Keratinocyte (primary cell): ENCODE results near the gene PPM1D. TPM values are rescaled to one million over a fixed set of nuclear protein-coding genes. Genes with fewer than 3 reads are reported as not detected.
A peak's percentile ranks its signal among the peaks of the same experiment; 100 is the strongest.

ENCODE experiments used
- DNase-seq: peaks from one replicate; pipeline ENCODE4 v3.0.0-alpha.2; 2011; ENCODE audit warnings: low read depth, missing footprints, low spot score
- FAIRE-seq: peaks from 2 replicates; lab custom pipeline; 2011; peaks lifted over from hg19 to GRCh38; lab: Jason Lieb, UNC
- H2AFZ ChIP-seq: 2 replicates; pipeline ENCODE4 v1.6.0; 2012; ENCODE audit warnings: low read length, control low read depth, inconsistent platforms; ENCODE audit not compliant: control insufficient read depth
- H3K27ac ChIP-seq: 2 replicates; pipeline ENCODE4 v1.5.1; 2011; ENCODE audit warnings: low read length; ENCODE audit not compliant: control insufficient read depth, insufficient read depth
- H3K27me3 ChIP-seq: 3 replicates; pipeline ENCODE4 v1.6.0; 2011; ENCODE audit warnings: low read length; ENCODE audit not compliant: control insufficient read depth, insufficient read depth; ENCODE audit errors: extremely low read depth
- H3K36me3 ChIP-seq, 2 experiments: 2 replicates in 1 of 2; 3 replicates in 1 of 2; pipeline ENCODE4 v1.5.1; 2011; ENCODE audit warnings: low read length in 2 of 2, mild to moderate bottlenecking in 1 of 2; ENCODE audit not compliant: control insufficient read depth in 2 of 2, insufficient read depth in 2 of 2; ENCODE audit errors: extremely low read depth in 1 of 2
- H3K4me1 ChIP-seq: 3 replicates; pipeline ENCODE4 v1.5.1; 2011; ENCODE audit warnings: low read length; ENCODE audit not compliant: control insufficient read depth, insufficient read depth; ENCODE audit errors: extremely low read depth
- H3K4me2 ChIP-seq: 3 replicates; pipeline ENCODE4 v1.6.0; 2011; ENCODE audit warnings: low read depth, low read length; ENCODE audit not compliant: control insufficient read depth, insufficient read depth; ENCODE audit errors: extremely low read depth
- H3K4me3 ChIP-seq, 3 experiments: fragments of 200-600 bp in 1 of 3; sonication (generic) in 1 of 3; 2 replicates in 2 of 3; 3 replicates in 1 of 3; pipeline ENCODE4 v1.5.1; 2011 to 2016; ENCODE audit warnings: low read length in 3 of 3, mild to moderate bottlenecking in 3 of 3, control low read depth in 2 of 3, inconsistent platforms in 1 of 3, low read depth in 1 of 3, mixed read lengths in 1 of 3, mixed run types in 1 of 3, moderate library complexity in 1 of 3; ENCODE audit not compliant: control insufficient read depth in 2 of 3, insufficient read depth in 2 of 3; ENCODE audit errors: extremely low read depth in 1 of 3
- H3K79me2 ChIP-seq: 2 replicates; pipeline ENCODE4 v1.6.0; 2012; ENCODE audit warnings: low read length; ENCODE audit not compliant: control insufficient read depth, insufficient read depth
- H3K9ac ChIP-seq: 3 replicates; pipeline ENCODE4 v1.6.0; 2011; ENCODE audit warnings: low read length; ENCODE audit not compliant: control insufficient read depth, insufficient read depth; ENCODE audit errors: extremely low read depth
- H3K9me1 ChIP-seq: 3 replicates; pipeline ENCODE4 v1.6.0; 2011; ENCODE audit warnings: low read length; ENCODE audit not compliant: control insufficient read depth, insufficient read depth; ENCODE audit errors: extremely low read depth
- H3K9me3 ChIP-seq: 2 replicates; pipeline ENCODE4 v1.5.1; 2012; ENCODE audit warnings: low read depth, low read length; ENCODE audit not compliant: control insufficient read depth
- H4K20me1 ChIP-seq: 3 replicates; pipeline ENCODE4 v1.6.0; 2011; ENCODE audit warnings: low read length; ENCODE audit not compliant: control insufficient read depth, insufficient read depth; ENCODE audit errors: extremely low read depth
- EZH2 ChIP-seq: IDR thresholded peaks from one replicate; pipeline ENCODE4 v1.6.1; 2012; ENCODE audit warnings: inconsistent platforms, mild to moderate bottlenecking, low read length, moderate library complexity
- dilution Hi-C: fragments of 300-500 bp; cut with MboI; formaldehyde crosslinking; loops from one replicate; pipeline ENCODE4 v1.7.0; 2020; ENCODE audit warnings: low sequenced_read_pairs; ENCODE audit not compliant: extremely low pct_ligation_motif_present
- polyA plus RNA-seq, 5 experiments: library from polyadenylated mRNA; depleted of rRNA in 3 of 5; stranded (reverse) in 3 of 5; stranded (forward) in 1 of 5; unstranded in 1 of 5; fragments of >200 nt; gene quantifications; 1 replicate in 1 of 5; 2 replicates in 3 of 5; 3 replicates in 1 of 5; pipeline versions ENCODE4 v1.2.1 to v1.2.3, GENCODE V29; 2011 to 2012; ENCODE audit warnings: missing spikeins in 2 of 5, low read depth in 1 of 5, low replicate concordance in 1 of 5
- TF ChIP-seq, protein P1 (sequence below), 3 experiments: IDR thresholded peaks in 1 of 3; conservative IDR thresholded peaks in 1 of 3; optimal IDR thresholded peaks in 1 of 3; 2 replicates in 2 of 3; 3 replicates in 1 of 3; pipeline versions ENCODE3 to v1.5.1; 2011; ENCODE audit warnings: low read length in 3 of 3, mild to moderate bottlenecking in 3 of 3, moderate library complexity in 2 of 3, control low read depth in 1 of 3, inconsistent platforms in 1 of 3; ENCODE audit not compliant: insufficient read depth in 2 of 3; ENCODE audit errors: extremely low read depth in 1 of 3

The PPM1D gene
- polyA plus RNA-seq, 1 donor (not counting 4 experiments of a cell fraction or from before 2014, with no cell fraction given) = 2.9 TPM

DNA sequence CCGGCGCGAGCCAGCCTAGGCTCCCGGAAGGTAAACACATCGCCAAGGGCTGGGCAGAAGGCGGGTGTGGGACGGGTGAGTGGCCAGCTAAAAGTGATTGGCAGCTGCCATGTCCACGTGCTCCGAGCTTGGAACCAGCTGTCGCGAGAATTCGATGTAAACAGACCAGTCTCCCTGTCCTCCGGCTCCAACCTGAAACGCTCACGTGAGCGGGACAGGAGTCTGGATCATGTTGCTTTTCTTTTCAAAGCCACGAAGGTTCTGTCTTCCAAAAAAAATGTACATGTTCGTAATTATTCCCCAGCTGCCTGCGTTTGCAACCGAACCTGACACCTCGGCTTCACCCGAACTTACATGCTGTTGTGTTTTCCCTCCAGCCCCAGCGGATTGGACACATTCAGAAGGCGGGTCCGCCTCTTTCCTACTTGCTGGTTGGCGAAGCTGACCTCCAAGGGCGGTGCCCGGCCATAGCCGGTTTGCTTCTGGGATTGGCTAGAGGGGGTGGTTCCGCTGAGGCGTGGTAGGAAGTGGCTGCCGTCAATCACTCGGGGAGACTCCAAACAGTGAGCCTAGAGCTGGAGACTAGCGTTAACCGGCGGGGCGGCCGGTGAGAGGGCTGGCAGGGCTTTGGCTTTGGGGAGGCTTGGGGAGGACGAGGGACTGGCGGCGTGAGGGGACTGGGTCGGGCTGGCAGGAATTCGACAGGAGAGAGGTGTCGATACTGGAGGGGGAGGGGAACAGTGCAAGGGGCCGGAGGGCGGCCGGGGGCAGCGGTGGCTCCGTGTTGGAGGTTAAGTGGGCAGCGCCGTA, 77.5 kb downstream of the PPM1D start, which contains the start of gene BCAS3:
Gene BCAS3, plus strand, starts transcription at position 544 of the 810 bp plus-strand sequence.
- Histone ChIP-seq H3K4me2 (peak within 1 kb of the TSS; percentile 99), H3K4me3 (peak within 1 kb of the TSS; percentile 67 to 94 (median 86)), H4K20me1 (no peaks in the 10 kb centered on the region), H3K9ac (peak within 1 kb of the TSS; percentile 84), H3K9me3 (no peaks in the 10 kb centered on the region), H3K9me1 (no peaks in the 10 kb centered on the region), H2AFZ (peak within 1 kb of the TSS; percentile 97), H3K4me1 (peaks cover 11% of the 10 kb centered on the region), H3K79me2 (no peaks in the 10 kb centered on the region), H3K36me3 (no peaks in the 10 kb centered on the region), H3K27ac (peak within 1 kb of the TSS; percentile 92), H3K27me3 (no peaks in the 10 kb centered on the region)
- FAIRE-seq (peak; percentile 9), DNase-seq (peak; percentile 92)
- no peak for TF ChIP-seq EZH2
- TF ChIP-seq, protein P1, sequence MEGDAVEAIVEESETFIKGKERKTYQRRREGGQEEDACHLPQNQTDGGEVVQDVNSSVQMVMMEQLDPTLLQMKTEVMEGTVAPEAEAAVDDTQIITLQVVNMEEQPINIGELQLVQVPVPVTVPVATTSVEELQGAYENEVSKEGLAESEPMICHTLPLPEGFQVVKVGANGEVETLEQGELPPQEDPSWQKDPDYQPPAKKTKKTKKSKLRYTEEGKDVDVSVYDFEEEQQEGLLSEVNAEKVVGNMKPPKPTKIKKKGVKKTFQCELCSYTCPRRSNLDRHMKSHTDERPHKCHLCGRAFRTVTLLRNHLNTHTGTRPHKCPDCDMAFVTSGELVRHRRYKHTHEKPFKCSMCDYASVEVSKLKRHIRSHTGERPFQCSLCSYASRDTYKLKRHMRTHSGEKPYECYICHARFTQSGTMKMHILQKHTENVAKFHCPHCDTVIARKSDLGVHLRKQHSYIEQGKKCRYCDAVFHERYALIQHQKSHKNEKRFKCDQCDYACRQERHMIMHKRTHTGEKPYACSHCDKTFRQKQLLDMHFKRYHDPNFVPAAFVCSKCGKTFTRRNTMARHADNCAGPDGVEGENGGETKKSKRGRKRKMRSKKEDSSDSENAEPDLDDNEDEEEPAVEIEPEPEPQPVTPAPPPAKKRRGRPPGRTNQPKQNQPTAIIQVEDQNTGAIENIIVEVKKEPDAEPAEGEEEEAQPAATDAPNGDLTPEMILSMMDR (optimal IDR thresholded peaks at IDR 0.05 in 1 of 3, IDR thresholded peaks at IDR 0.05 in 1 of 3, conservative IDR thresholded peaks at IDR 0.05 in 1 of 3; ENCODE audit: extremely low read depth in 1 of 3, insufficient read depth in 2 of 3, low read length in 3 of 3) = no peak
- dilution Hi-C loops = no loop called here

DNA sequence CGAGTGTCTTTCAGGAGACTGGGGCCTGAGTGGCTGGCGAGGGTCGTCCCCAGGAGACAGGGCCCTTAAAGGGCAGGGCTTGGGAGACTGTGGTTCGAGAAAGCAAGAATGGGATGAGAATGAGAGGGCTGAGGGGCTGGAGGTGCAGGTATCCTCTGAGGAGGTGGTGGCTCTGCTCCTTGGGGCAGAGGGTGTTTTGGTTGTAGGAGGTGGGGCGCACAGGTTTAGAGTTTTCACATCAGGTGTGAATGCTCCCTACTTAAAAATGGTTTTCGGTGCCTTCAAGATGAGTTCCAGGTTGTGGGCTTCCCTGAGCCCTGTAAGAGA, 78.1 kb downstream of the PPM1D start:
- H3K4me3 ChIP-seq = peak overlapping the region; percentile 67 to 94 (median 86)
- no peaks in the 10 kb centered on the region for H3K36me3 ChIP-seq
- H3K4me2 ChIP-seq = peak overlapping the region; percentile 99
- peaks cover 15% of the 10 kb centered on the region for H3K4me1 ChIP-seq
- dilution Hi-C loops = no loop called here
- FAIRE-seq (no peak), DNase-seq (no peak)
- H3K27ac ChIP-seq = peak overlapping the region; percentile 92
- no peaks in the 10 kb centered on the region for H3K9me1 ChIP-seq
- H3K79me2 ChIP-seq = no peaks in the 10 kb centered on the region
- H3K27me3 ChIP-seq = no peaks in the 10 kb centered on the region
- no peak for TF ChIP-seq EZH2
- TF ChIP-seq, protein P1 (optimal IDR thresholded peaks at IDR 0.05 in 1 of 3, IDR thresholded peaks at IDR 0.05 in 1 of 3, conservative IDR thresholded peaks at IDR 0.05 in 1 of 3; ENCODE audit: extremely low read depth in 1 of 3, insufficient read depth in 2 of 3, low read length in 3 of 3) = no peak
- peak overlapping the region; percentile 84 for H3K9ac ChIP-seq
- H3K9me3 ChIP-seq = no peaks in the 10 kb centered on the region
- H2AFZ ChIP-seq = peak overlapping the region; percentile 97
- no peaks in the 10 kb centered on the region for H4K20me1 ChIP-seq
